SU-DHL-6 (cell line): ENCODE data around the gene PTPN14.

Source experiments
- CTCF ChIP-seq: fragments of 200-600 bp; sonication (generic); IDR thresholded peaks from one replicate; pipeline ENCODE4 v1.5.1; 2017; ENCODE audit warnings: antibody characterized with exemption, mild to moderate bottlenecking, low read length, moderate library complexity; ENCODE audit not compliant: insufficient read depth, poor library complexity, severe bottlenecking
- EZH2phosphoT487 ChIP-seq: fragments of 200-600 bp; sonication (generic), shearing (Covaris generic); conservative IDR thresholded peaks from 2 replicates; pipeline ENCODE4 v1.6.1; 2018; ENCODE audit warnings: mild to moderate bottlenecking, antibody characterized with exemption, low read length, moderate library complexity, mixed read lengths

DNA sequence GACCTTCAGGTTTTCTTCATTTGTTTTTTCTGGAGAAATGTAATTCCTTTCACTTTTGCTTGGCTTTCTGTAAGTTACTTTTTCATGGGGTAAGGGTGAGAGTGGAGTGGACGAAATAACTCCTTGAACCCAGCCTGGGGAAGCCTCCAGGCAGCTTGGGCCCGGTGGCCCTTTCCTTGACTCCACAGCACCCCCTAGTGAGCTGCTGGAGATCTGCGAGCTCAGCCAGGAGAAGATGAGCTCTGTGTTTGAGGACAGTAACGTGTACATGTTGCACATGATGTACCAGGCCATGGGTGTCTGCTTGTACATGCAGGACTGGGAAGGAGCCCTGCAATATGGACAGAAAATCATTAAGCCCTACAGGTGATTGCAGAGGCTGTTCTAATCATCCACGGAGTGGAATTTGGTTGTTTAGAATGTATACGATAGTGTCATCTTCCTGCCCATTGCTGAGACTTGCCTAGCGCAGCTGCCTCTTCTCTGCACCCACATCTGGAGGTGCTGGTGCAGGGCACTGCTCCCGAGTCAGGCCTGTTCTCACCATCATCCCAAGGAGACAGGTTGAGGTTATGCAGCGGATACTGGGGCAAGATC is 219.5 kb downstream of the PTPN14 start:
- TF ChIP-seq EZH2phosphoT487 (no peak), CTCF (peak; percentile 59)
